BJ (cell line): ENCODE data around the gene RAD18. TPM values are rescaled to one million over a fixed set of nuclear protein-coding genes. Genes with fewer than 3 reads are reported as not detected.

Experiments used
- CTCF ChIA-PET: fragments of 350-600 bp; formaldehyde crosslinking; extraction: SDS; loops from one replicate; lab custom pipeline; 2021; ENCODE audit warnings: antibody characterized with exemption, inconsistent platforms; lab: Yijun Ruan, JAX
- POLR2A ChIA-PET: fragments of 300-600 bp; sonication (Branson Sonifier 250); formaldehyde crosslinking; extraction: SDS; loops from one replicate; lab custom pipeline; 2021; ENCODE audit warnings: antibody characterized with exemption; lab: Charles Lee
- DNase-seq: peaks from one replicate; pipeline ENCODE4 v3.0.0-alpha.2; 2011; ENCODE audit warnings: low read depth
- H3K27me3 ChIP-seq: 2 replicates; pipeline ENCODE4 v1.6.0; 2011; ENCODE audit warnings: low read length; ENCODE audit not compliant: control insufficient read depth, insufficient read depth
- H3K36me3 ChIP-seq: 2 replicates; pipeline ENCODE4 v1.5.1; 2011; ENCODE audit warnings: low read length; ENCODE audit not compliant: control insufficient read depth, insufficient read depth
- H3K4me3 ChIP-seq: 2 replicates; pipeline ENCODE4 v1.5.1; 2011; ENCODE audit warnings: low read depth, mild to moderate bottlenecking, control low read depth, low read length
- CTCF ChIP-seq: IDR thresholded peaks from 2 replicates; pipeline ENCODE4 v1.5.1; 2011; ENCODE audit warnings: low read depth, mild to moderate bottlenecking, control low read depth, inconsistent platforms, low read length, moderate library complexity; ENCODE audit not compliant: insufficient read depth
- polyA plus RNA-seq: library from polyadenylated mRNA; depleted of rRNA; stranded (reverse); fragments of >200 nt; gene quantifications from 2 replicates; pipeline ENCODE4 v1.2.3, GENCODE V29; 2011

RAD18 gene
- polyA plus RNA-seq, 1 experiment = 13.8 TPM

GRCh38 chr3:8987226-8987625, 24.0 kb upstream of the RAD18 start:
- Histone ChIP-seq H3K36me3 (no peaks in the 10 kb centered on the region), H3K27me3 (peaks cover 6% of the 10 kb centered on the region; the same call in 1 of the 2 replicates), H3K4me3 (no peak overlapping the region)
- no peak for TF ChIP-seq CTCF
- CTCF ChIA-PET = interaction anchor here (0.6 to 6.5 kb wide), 19 partner anchors 11 to 330 kb away, joined by 3 to 83 read pairs (median 5); no protein-coding TSS in a partner anchor
- no peak for DNase-seq
- POLR2A ChIA-PET = no interaction called here

DNA sequence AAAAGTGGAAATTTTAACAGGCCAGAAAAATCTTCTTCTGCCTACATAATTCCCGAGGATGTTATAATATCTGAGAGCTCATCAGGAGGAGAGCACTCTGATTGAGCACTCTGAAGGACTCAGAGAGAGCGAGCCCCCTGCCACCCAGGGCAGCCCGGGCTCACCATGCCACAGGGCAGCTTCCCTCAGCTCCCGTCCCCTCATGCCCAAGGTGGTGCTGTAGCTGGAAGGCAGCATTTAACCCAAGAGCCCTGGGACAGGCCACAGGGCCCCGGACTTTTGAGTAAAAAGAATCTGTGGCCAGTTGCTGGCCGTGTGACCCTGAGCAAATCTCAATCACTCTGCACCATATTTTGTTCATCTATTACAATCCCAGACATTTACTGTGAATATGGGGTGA, 23.5 kb upstream of the RAD18 start:
- no peak for TF ChIP-seq CTCF
- CTCF ChIA-PET = interaction anchor here (1.0 to 6.5 kb wide), 11 partner anchors 11 to 316 kb away, joined by 3 to 83 read pairs (median 7); no protein-coding TSS in a partner anchor
- POLR2A ChIA-PET = no interaction called here
- peaks cover 5% of the 10 kb centered on the region; the same call in 1 of the 2 replicates for H3K27me3 ChIP-seq
- H3K36me3 ChIP-seq = no peaks in the 10 kb centered on the region
- no peak for DNase-seq
- H3K4me3 ChIP-seq = no peak overlapping the region

- H3K27me3 ChIP-seq = peaks cover 8% of the 10 kb centered on the region; the same call in 1 of the 2 replicates
- ChIA-PET POLR2A (no interaction called here), CTCF (interaction anchor here (0.5 to 6.5 kb wide), 5 partner anchors 11 to 317 kb away, joined by 3 to 83 read pairs (median 27); no protein-coding TSS in a partner anchor)
- TF ChIP-seq CTCF = no peak
- H3K36me3 ChIP-seq = no peaks in the 10 kb centered on the region
- H3K4me3 ChIP-seq = no peak overlapping the region
- no peak for DNase-seq
Measured at GRCh38 chr3:8985876-8986275, 22.6 kb upstream of the RAD18 start.

- no peak for TF ChIP-seq CTCF
- no peak overlapping the region for H3K4me3 ChIP-seq
- H3K27me3 ChIP-seq = peaks cover 8% of the 10 kb centered on the region
- CTCF ChIA-PET = interaction anchor here (0.5 to 6.5 kb wide), 3 partner anchors 10 to 142 kb away, joined by 3 to 83 read pairs (median 7); no protein-coding TSS in a partner anchor
- DNase-seq = no peak
- POLR2A ChIA-PET = no interaction called here
- H3K36me3 ChIP-seq = no peaks in the 10 kb centered on the region
Measured at GRCh38 chr3:8985411-8985831, 22.1 kb upstream of the RAD18 start.

DNA sequence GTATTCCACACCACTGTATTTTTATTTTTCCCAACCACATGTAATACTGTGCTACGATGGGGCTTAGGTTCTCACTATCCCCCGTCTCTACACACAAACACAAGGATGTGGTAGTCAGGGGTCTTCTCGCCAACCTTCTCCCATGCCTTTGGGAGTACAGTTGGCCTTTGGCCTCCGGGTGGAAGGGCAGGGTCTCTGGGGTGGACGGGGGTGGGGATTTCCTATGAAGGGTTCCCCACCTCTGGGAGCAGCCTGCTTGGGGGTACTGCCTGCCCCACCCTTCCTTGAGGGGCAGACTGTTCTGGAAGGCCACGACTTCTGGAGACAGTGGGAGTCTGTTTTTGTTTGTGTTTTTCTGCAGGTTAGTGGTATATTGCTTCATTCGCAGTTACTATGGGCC, 21.3 kb upstream of the RAD18 start:
- no peak overlapping the region for H3K4me3 ChIP-seq
- H3K27me3 ChIP-seq = peaks cover 8% of the 10 kb centered on the region
- POLR2A ChIA-PET = no interaction called here
- H3K36me3 ChIP-seq = no peaks in the 10 kb centered on the region
- CTCF ChIA-PET = no interaction called here
- no peak for DNase-seq
- TF ChIP-seq CTCF = no peak
